Panc1 (cell line): ENCODE measurements around the gene STX7.

Experiments
- CTCF ChIP-seq: fragments of 450-650 bp; IDR thresholded peaks from 2 replicates; pipeline ENCODE4 v1.5.1; 2017; ENCODE audit warnings: mild to moderate bottlenecking
- POLR2AphosphoS5 ChIP-seq: IDR thresholded peaks from 2 replicates; pipeline ENCODE4 v1.6.1; 2012; ENCODE audit warnings: mild to moderate bottlenecking, low read depth, low read length, moderate library complexity
- REST ChIP-seq, 2 experiments: IDR thresholded peaks; 2 replicates each; pipeline ENCODE4 v1.6.1; 2011 to 2012; ENCODE audit warnings: low read depth in 2 of 2, control low read depth in 1 of 2, low read length in 1 of 2, mild to moderate bottlenecking in 1 of 2, moderate library complexity in 1 of 2; ENCODE audit not compliant: insufficient read depth in 1 of 2

DNA sequence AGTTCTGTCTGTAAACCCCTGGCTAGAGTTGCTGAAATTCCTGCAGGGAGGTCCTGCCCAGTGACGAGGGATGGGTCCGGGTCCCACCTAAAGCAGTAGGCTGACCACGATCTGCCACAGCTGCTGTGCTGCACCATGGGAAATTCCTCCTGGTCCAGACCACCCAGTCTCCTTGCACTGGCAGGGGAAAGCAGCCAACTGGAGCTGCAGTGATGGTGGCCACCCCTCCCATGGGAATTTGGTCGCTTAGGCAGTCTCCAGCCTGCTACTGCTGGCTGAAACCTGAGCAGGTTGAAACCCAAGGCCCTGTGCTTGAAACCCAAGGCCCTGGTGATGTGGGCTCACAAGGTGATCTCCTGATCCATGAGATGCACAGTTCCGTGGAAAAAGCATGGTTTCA, 87.7 kb downstream of the STX7 start:
- TF ChIP-seq CTCF: no peak
- TF ChIP-seq POLR2AphosphoS5: no peak
- TF ChIP-seq REST (IDR thresholded peaks at IDR 0.05; ENCODE audit: insufficient read depth in 1 of 2, low read depth in 2 of 2, low read length in 1 of 2): no peak
